ENCODE data around the gene RNF144A.

RNF144A gene

DNA sequence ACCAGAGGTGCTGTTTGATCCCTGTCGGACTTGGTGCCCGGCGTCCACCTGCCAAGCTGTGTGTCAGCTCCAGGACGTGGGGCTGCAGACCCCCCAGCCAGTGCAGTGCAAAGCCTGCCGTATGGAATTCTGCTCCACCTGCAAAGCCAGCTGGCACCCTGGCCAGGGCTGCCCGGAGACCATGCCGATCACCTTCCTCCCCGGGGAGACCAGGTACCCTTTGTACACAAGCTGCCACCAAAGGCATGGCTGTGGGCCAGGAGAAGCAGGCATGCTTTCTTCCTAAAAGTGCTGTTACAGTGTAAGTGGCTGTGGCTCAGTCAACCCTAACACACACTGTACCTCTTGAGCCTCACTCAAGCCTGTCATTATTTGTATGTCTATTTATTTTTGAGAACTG is 103.3 kb downstream of the RNF144A start:
- no peak for DNase-seq

DNA sequence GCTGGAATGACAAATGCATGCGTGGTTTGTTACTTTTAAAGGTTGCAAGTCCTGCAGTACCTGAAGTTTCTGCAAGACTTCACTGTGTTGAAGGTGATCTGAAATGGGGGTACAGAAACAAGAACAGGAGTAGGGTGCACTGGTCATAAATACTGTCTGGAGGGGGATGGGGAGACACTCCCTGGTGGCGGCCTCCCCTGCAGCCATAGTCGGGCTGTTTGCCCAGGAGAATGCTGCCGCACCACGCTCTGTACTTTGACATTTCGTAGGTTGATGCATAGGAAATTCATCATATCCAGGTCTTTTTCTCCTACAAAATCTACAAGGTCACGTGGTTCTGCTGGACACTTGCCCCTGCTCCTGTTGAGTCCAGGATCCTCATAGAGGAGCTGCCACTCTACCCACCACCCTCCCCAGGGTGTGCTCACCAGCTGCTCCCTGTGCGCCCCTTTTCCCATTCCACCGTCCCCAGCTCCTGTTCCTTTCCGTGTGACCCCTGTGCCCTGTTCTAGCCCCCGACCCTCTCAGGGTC is 103.8 kb downstream of the RNF144A start:
- DNase-seq = no peak

GRCh38 chr2:7022492-7023385 is 105.5 kb downstream of the RNF144A start:
- DNase-seq = no peak

DNA sequence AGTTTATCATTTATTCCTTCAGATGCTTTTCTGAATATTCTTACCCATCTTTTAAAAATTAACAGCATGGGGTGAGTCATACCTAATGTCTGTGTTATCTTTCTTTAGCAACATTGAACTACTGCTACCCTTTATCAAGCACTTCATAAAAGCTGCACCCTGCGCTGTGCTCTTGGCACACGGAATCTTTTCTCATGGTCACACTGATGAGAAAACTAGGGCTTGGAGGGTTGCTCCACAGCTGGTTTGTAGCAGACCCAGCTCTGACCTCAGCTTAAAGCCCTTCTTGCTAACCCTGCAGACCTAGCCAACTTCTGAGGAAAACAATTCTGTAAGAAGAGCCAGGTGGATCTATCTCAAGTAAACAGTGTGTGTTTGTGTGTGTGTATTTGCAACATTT is 106.3 kb downstream of the RNF144A start:
- DNase-seq = no peak

GRCh38 chr2:7024261-7024660 is 107.0 kb downstream of the RNF144A start:
- DNase-seq = no peak

- DNase-seq = no peak
Measured at GRCh38 chr2:7025082-7025481, 107.9 kb downstream of the RNF144A start.

DNA sequence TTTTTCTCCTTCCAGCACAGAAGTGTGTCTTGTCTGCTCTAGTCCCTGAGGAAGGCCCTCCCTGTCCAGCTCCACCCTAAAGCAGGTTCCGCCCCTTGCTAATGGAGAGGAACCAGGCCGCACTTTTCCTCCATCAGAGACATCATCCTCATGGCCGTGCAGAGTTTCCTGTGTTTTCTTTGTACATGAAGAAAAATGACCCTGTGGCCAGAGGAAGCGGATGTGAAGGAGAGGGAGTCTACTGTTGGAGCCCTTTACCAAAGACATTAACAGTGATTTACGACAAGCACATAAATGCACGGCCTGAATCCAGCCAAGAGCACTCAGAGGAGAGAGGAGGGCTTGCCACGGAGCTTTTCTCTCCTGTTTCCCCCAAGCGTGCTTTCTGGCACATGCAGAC is 109.5 kb downstream of the RNF144A start:
- DNase-seq = no peak

DNA sequence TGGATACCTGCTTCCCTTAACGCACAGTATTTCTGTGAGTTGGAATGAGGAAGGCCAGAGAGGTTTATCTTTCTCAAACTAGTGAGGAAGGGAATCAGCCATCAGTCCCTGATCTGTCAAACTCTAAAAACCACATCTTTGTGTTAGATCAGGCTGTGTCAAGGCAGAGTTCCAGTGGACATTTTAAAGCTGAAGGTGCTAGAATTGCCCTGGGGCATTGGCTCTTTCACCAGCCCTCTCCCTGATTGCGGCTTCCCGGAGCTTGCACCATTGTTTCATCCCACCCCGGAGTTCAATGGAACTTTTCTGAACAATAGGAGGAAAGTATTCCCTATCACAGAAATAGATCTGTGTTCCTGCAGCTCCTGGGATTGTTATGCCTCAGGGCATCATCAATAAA is 110.2 kb downstream of the RNF144A start:
- no peak for DNase-seq

GRCh38 chr2:7027956-7028655 is 110.9 kb downstream of the RNF144A start:
- DNase-seq = no peak

DNA sequence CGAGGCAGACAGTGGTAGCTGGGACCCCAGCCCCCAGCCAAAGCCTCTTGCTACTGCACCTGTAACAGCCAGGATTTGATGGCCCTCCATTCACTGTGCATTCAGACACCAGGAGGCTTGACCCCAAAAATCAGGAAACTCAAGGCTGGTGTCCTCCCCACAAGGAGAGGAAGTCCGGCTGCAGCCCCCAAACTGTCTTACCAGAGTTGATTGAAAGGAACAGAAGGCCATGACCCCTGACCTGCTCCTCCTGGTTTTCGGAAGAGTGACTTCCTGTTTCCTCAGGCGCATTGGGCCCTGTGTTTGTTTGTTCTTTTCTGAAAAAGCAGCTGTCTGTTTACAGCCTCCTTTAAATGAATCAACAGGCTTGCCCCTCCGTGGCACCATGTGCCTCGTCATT is 111.6 kb downstream of the RNF144A start:
- DNase-seq = no peak

- peak in 16 of 56 donors; percentile 14 to 51 (median 28) for DNase-seq
Measured at GRCh38 chr2:7029291-7030059, 112.3 kb downstream of the RNF144A start.

DNA sequence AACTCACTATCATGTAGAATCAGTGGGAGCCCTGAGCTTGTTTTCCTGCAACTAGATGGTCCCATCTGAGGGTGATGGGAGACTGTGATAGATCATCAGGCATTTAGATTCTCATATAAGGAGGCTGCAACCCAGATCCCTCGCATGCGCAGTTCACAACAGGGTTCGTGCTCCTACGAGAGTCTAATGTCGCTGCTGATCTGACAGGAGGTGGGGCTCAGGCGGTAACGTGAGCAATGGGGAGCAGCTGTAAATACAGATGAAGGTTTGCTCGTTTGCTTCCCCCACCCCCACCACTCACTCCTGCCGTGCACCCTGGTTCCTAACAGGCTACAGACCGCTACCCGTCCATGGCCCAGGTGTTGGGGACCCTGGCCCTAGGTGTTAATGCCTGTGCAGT is 113.6 kb downstream of the RNF144A start:
- DNase-seq = no peak

- DNase-seq = peak in 2 of 56 donors; percentile 24 to 37
Measured at GRCh38 chr2:7031547-7032245, 114.5 kb downstream of the RNF144A start.

DNA sequence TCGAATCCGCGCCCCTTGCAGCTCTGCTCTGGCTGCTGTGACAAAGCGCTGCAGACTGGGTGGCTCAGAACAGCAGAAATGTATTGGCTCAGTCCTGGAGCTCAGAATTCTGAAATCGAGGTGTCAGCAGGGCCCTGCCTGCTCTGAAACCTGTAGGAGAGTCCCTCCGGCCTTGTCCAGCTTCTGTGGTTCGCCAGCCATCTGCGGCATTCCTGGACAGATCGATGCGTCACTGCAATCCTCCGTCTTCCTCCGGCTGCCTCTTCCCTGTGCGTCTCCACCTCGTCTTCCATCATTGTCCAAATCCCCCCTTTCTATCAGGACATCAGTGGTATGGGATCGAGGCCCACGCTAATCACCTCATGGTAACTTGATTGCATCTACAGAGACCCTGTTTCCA is 115.2 kb downstream of the RNF144A start:
- DNase-seq = no peak

DNA sequence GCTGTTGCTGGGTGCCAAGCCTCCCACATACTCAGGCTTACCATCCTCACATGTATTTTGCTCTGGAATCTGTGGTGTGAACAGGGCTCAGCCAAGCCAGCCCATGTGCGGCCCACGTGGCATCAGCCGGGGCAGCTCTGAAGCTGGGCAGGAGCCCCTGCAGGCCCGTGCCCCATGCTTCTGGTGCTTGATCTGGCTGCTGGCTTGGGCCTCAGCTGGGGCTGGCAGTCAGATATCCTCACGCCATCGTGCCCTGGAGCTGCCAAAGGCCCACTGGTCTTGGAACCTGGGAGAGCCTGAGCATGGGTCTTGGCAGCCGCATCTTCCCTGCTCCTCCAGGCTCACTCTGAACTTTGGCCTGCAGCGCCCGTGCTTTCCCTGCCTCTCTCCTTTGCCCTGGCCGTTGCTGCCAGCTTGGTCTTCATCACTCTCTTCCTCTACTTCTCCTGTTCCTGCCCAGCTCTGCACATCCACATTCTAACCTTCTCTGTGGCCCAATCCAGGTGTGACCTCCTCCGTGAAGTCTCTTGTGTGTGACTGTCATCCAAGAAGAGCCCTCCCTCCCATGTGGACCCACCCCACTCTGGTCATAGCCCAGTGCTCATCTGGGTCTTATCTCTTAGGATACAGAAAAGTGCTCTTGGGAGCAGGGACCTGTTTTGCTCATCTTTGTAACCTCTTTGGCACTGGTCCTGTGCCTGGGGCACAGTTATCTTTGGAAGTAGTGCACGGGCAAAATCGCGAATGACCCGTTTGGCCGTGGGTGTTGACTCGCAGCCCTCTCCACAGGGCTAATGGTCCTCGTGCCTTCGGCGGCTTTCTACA is 116.1 kb downstream of the RNF144A start:
- DNase-seq = no peak

DNA sequence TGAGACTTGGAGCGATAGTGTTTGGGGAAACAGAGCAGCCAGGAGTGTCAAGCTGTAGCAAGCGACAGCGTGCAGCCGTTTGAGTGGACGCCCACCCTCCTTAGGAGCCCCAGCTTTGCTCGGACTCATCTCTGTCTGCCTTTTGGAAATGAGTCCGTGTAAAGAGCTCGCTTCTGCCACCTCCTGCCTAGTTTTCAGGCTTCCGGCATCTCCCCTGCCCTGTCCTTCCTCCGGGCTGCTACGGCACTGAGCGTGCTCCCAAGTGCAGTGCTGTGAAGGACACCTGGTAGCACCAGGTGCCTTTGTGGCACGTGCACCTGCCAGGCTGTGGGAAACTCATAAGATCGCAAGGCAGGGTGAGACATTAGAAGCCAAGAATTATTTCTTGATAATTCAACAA is 117.1 kb downstream of the RNF144A start:
- no peak for DNase-seq

DNA sequence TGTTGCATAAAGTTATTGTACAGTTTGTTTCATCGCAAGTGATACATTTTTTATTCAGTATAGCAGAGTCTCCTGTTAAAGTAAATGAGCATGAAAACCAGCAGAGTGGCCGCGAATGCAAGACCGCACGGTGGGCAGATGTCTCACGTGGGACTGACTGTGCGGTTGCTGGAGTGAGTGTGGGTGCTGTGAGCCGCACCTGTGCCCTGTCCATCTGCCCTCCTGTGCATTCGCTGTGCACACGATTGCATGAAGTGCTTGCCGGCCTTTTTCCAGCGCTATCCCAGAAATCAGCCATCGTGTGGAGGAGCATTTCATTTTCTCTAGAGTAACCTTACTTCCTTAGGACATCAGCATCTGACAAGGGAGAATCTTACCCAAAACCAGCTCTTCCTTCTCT is 118.7 kb downstream of the RNF144A start:
- no peak for DNase-seq

- peak in 48 of 56 donors; percentile 16 to 84 (median 61) for DNase-seq
Measured at GRCh38 chr2:7037340-7038333, 120.4 kb downstream of the RNF144A start.

GRCh38 chr2:7040547-7040946 is 123.3 kb downstream of the RNF144A start:
- DNase-seq = no peak

All from amygdala (tissue), 56 donors.